Measurements from ENCODE around the gene CDC27.

GRCh38 chr17:47235923-47236322 lies 46.8 kb upstream of the CDC27 start:
- TF ChIP-seq EZH2 (IDR thresholded peaks at IDR 0.05; ENCODE audit: low read length, missing control alignments) (no peak), CTCF (conservative IDR thresholded peaks at IDR 0.05 in 1 of 2, IDR thresholded peaks at IDR 0.05 in 1 of 2; ENCODE audit: low read depth in 1 of 2, low read length in 2 of 2) (no peak)
